ENCODE measurements around the gene USP17L26.
"Not testable (repeated sequence)": the region's sequence is repeated elsewhere in the genome, so short reads cannot be mapped to it uniquely, and the experiment has no call there.

- not testable (repeated sequence) for TF ChIP-seq POLR2A, CTCF (IDR thresholded peaks at IDR 0.05)
Observed at GRCh38 chr4:9353338-9353737, 18.9 kb downstream of the USP17L26 start, which contains the start of gene USP17L29.
